Immature natural killer cell (primary cell): ENCODE results near the gene ENAM. TPM values are rescaled to one million over a fixed set of nuclear protein-coding genes. Genes with fewer than 3 reads are reported as not detected.
"Not testable (repeated sequence)": the region's sequence is repeated elsewhere in the genome, so short reads cannot be mapped to it uniquely, and the experiment has no call there.

Experiments used
- DNase-seq, 3 donors: peaks; one replicate each; pipeline ENCODE4 v3.0.0; 2022; ENCODE audit warnings: mixed read lengths in 1 of 3
- H3K27ac Mint-ChIP-seq, 6 donors: one replicate each; pipeline ENCODE4 v1.8.0; 2020; ENCODE audit warnings: mixed read lengths in 6 of 6, mild to moderate bottlenecking in 5 of 6, inconsistent platforms in 4 of 6, moderate library complexity in 3 of 6
- H3K27me3 Mint-ChIP-seq, 3 donors: one replicate each; pipeline ENCODE4 v1.8.0; 2020 to 2021; ENCODE audit warnings: low read depth in 3 of 3, mild to moderate bottlenecking in 3 of 3, mixed read lengths in 3 of 3, moderate library complexity in 3 of 3, inconsistent platforms in 1 of 3
- H3K36me3 Mint-ChIP-seq, 3 donors: one replicate each; pipeline ENCODE4 v1.8.0; 2020; ENCODE audit warnings: mixed read lengths in 3 of 3, inconsistent platforms in 2 of 3, mild to moderate bottlenecking in 2 of 3
- H3K4me1 Mint-ChIP-seq, 2 donors: one replicate each; pipeline ENCODE4 v1.8.0; 2020; ENCODE audit warnings: inconsistent platforms in 2 of 2, mild to moderate bottlenecking in 2 of 2, mixed read lengths in 2 of 2, moderate library complexity in 1 of 2
- H3K4me3 Mint-ChIP-seq, 5 donors: one replicate each; pipeline ENCODE4 v1.8.0; 2020; ENCODE audit warnings: mild to moderate bottlenecking in 5 of 5, mixed read lengths in 5 of 5, inconsistent platforms in 3 of 5, moderate library complexity in 3 of 5
- H3K9me3 Mint-ChIP-seq, 6 donors: one replicate each; pipeline ENCODE4 v1.8.0; 2020; ENCODE audit warnings: mild to moderate bottlenecking in 6 of 6, mixed read lengths in 6 of 6, inconsistent platforms in 4 of 6, moderate library complexity in 3 of 6
- polyA plus RNA-seq, 3 donors: library from polyadenylated mRNA; unstranded; fragments of 300-500 nt; fragmentation: Illumina TruSeq; gene quantifications; one replicate each; pipeline ENCODE4 v1.2.3, GENCODE V29; 2021

Gene ENAM
- polyA plus RNA-seq, 3 donors from 2014 or later, result not detected

DNA sequence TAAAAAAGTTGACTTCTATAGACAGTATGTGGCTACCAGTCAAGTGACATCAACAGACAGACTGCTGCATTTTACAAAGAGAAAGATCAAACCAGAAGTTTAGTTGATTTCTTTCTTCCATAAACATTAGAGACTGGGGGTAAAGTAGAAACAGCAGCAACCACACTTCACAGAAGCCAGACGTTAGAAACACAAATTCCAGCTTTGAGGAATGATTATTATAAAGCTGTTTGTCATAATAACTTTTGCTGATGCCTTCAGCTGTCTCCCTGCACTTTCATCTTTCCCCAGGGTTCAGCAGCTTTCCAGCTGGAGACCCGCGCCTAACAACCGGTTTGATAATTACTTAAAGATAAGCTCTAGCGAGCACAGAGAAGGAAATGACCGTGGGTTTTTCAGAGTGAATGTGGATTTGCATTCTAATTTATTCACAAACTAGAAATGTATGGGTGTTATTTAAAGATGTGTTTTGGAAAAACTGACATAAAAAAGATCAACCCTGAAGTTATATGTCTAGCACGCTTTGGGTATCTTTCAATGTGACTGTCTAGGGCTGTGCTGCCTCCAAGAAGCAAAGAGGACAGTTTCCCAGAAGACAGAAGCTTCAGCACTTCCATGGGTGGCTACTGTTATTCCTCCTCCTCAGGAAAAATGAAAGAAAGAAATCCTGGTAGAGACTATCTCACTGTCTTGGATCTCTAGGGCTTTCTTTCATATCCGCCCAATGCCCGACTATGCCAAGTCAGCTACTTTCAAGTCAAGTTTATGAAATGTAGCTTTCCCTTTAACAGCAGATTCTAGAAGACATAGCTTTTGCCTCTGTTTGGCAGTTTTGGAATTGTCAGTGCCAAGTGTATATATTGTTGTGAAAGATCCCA is 15.0 kb upstream of the ENAM start:
- no peaks in the 10 kb centered on the region for H3K9me3 Mint-ChIP-seq
- H3K27me3 Mint-ChIP-seq, result peaks cover 2 to 6% (median 4%) of the 10 kb centered on the region in 3 donors
- H3K27ac Mint-ChIP-seq, result no peak overlapping the region
- no peak overlapping the region for H3K4me3 Mint-ChIP-seq
- H3K4me1 Mint-ChIP-seq, result no peaks in the 10 kb centered on the region
- no peaks in the 10 kb centered on the region for H3K36me3 Mint-ChIP-seq
- DNase-seq, result no peak

DNA sequence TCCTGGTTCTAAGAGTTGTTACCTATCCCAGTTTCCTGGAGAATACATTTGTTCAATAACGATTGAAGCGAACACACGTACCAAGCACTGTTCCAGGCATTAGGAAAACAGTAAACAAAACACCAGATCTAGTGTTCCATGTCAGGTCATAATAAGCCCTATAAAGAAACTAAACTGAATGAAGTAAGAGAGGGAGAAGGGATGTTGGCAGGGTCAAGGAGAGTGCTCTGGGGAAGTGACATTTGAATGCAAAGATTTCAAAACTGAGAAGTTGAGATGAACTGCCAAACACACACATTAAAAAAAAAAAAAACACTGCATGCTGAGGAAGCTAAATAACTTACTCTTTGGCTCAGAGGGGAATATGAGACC is 14.4 kb upstream of the ENAM start:
- no peaks in the 10 kb centered on the region for H3K9me3 Mint-ChIP-seq
- H3K4me3 Mint-ChIP-seq, result no peak overlapping the region
- H3K4me1 Mint-ChIP-seq, result no peaks in the 10 kb centered on the region
- H3K36me3 Mint-ChIP-seq, result no peaks in the 10 kb centered on the region
- peaks cover 2 to 5% (median 4%) of the 10 kb centered on the region in 3 donors for H3K27me3 Mint-ChIP-seq
- peak overlapping the region in 1 of 6 donors; percentile 16 for H3K27ac Mint-ChIP-seq
- no peak for DNase-seq

DNA sequence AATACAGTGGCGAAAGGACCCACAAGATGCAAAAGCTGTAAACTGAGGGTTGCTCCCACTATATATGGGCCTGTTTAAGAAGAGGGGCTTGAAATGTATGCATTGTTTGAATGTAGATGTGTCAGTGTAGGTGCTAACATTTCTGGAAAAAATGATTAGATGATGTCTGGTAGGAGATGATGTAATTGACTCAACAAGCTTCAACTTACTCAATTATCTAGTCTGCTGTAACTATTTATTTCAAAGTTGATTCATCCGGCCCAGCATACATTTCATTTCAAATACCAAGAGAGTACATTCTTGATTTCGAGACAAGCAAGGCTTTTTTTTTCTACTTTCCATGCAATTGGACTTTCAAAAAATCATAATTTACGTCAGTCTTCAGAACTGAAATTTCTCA is 9.3 kb upstream of the ENAM start:
- Mint-ChIP-seq H3K36me3 (no peaks in the 10 kb centered on the region), H3K9me3 (no peaks in the 10 kb centered on the region), H3K4me3 (no peak overlapping the region), H3K27ac (no peak overlapping the region), H3K27me3 (peaks cover 0 to 2% (median 0%) of the 10 kb centered on the region in 3 donors), H3K4me1 (no peaks in the 10 kb centered on the region)
- peak in 1 of 3 donors; percentile 31 for DNase-seq

DNA sequence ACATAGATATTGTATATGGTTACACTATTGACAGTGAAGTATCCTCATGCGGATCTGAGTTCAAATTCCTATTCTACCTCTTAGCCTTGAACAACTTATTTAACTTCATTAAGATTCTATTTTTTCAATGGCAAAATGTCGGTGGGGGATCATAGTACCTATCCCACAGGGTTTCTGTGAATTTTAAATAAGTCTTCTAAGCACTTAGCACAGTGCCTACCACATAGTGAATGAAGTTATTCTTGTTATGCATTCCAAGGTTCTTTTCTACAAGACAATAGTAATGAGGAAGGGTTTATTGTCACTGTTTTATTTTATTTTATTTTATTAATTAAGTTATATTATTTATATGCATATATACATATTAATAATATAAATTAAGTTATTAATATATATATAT is 8.8 kb upstream of the ENAM start:
- Mint-ChIP-seq H3K4me3 (no peak overlapping the region), H3K9me3 (no peaks in the 10 kb centered on the region), H3K27me3 (peaks cover 0 to 2% (median 0%) of the 10 kb centered on the region in 3 donors), H3K36me3 (no peaks in the 10 kb centered on the region), H3K4me1 (no peaks in the 10 kb centered on the region), H3K27ac (no peak overlapping the region)
- no peak for DNase-seq

DNA sequence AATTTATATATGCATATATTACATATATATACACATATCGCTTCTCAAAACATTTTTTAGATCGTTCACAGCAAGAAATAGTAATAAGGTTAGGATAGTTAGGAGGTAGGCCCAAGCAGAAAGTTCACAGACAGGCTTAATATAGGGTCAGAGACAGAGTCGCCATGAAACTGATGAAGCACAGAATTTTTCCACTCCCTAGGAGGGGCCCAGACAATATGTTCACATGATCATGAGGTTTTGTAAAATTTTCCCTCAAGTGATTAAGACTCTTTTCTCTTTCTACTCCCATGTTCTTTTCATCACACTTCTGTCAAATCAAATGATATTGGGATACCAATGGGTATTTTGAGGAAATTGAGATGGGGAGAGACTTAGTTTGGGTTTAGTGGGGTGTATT is 5.2 kb upstream of the ENAM start:
- Mint-ChIP-seq H3K9me3 (no peaks in the 10 kb centered on the region), H3K27me3 (no peaks in the 10 kb centered on the region), H3K4me1 (no peaks in the 10 kb centered on the region), H3K36me3 (no peaks in the 10 kb centered on the region), H3K27ac (no peak overlapping the region), H3K4me3 (no peak overlapping the region)
- DNase-seq, result peak in 1 of 3 donors; percentile 18

DNA sequence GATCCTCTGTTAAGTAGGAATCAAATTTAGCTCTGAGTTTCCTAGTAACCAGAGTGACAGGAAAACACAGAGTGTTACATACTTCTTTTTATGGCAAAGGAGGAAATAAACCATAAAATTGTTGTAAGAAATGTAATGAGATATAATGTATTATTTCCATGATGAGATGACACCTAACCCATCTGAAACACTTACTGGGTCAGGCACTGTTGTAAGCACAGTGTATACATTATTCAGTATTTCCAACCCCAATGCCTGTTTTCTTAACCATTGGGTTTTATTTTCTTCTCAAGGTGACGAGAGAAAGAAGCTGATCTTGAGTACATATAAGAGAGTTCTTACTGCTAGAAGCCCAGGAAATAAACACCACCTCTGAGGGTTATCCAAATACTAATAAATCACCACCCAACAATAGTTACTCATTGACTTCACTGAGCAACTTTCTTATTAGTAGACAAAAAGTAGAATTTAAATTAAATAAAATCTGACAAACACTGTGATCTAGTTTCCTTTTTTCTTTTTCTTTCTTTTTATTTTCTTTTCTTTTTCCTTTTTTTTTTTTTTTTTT is 4.2 kb upstream of the ENAM start:
- no peak overlapping the region for H3K27ac Mint-ChIP-seq
- H3K27me3 Mint-ChIP-seq, result peaks cover 0 to 3% (median 0%) of the 10 kb centered on the region in 3 donors
- H3K4me3 Mint-ChIP-seq, result no peak overlapping the region
- H3K36me3 Mint-ChIP-seq, result no peaks in the 10 kb centered on the region
- H3K9me3 Mint-ChIP-seq, result no peaks in the 10 kb centered on the region
- H3K4me1 Mint-ChIP-seq, result no peaks in the 10 kb centered on the region
- peak in 1 of 3 donors; percentile 21 for DNase-seq

DNA sequence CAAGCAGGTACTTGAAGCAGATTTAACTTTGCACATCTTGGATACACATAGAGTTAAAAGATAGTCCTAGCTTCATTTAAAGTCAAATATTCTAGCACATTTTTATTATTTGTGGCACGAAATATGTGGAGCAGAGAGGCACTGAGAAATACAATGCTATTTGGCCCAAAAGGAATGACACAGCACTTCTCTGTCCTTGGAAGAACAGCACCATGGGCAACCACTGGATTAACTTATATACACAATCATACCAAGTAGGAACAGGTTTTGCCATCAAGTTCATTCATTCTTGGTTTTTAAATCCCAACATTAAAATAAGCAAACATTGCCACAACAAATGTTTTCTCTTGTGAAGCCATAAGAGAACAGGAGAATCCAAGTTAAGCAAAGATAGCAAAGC is 924 bp upstream of the ENAM start:
- H3K27ac Mint-ChIP-seq, result no peak overlapping the region
- no peak for DNase-seq
- no peaks in the 10 kb centered on the region for H3K36me3 Mint-ChIP-seq

DNA sequence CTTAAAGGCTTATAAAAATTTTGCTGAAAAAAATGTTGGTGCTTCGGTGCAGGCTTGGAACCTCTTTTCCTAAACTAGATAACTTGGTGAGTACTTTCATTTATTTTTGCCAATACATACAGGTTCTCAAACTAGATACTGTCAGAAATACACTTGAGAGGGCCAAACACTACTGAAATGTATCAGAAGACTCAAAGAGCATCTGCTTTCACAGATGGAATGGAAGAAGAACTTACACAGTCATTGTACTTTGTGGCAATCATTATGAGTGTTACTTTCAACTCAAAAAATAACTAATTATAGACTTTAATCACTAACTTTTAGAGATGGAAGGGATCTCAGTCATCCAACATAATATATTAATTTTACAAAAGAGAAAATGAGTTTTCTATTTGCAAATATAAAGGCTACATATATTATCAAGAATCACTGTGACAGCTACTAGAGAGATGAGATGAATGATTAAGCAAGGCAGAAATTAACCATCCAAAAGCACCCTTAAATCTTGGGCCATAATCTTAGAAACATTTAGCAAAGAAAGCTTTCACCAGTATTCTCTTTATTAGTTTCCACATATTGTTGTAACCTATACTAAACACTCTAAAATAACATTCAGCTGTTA is 1.0 kb downstream of the ENAM start:
- peaks cover 1 to 9% (median 3%) of the 10 kb centered on the region in 3 donors for H3K27me3 Mint-ChIP-seq

More for the DNA sequence above, 924 bp upstream of the ENAM start:
- H3K4me3 Mint-ChIP-seq, result no peak overlapping the region
- no peaks in the 10 kb centered on the region for H3K4me1 Mint-ChIP-seq
- H3K9me3 Mint-ChIP-seq, result no peaks in the 10 kb centered on the region
- H3K27me3 Mint-ChIP-seq, result peaks cover 0 to 6% (median 1%) of the 10 kb centered on the region in 3 donors

DNA sequence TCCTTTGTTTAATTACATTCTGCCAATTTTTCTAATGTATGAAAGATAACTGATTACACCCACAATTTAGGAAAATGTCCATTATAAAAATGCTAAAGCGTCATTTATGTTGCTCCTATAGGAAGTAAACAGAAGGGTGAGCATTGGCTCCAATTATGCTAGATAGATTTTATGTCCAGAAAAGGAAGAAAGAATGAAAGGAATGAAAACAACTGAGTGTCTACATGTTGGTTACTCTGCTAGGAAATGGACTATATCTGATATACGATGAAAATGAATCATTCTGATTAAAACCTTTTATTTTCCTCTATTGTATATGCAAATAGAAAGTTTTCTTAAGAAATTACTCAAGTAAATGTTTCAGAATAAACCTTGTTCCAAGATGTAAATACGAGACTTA is 1.6 kb downstream of the ENAM start:
- Mint-ChIP-seq H3K27me3 (peaks cover 1 to 9% (median 3%) of the 10 kb centered on the region in 3 donors), H3K9me3 (peaks cover 0 to 2% (median 0%) of the 10 kb centered on the region in 6 donors), H3K4me3 (no peak overlapping the region), H3K4me1 (no peaks in the 10 kb centered on the region), H3K27ac (no peak overlapping the region), H3K36me3 (no peaks in the 10 kb centered on the region)
- DNase-seq, result no peak

More for the DNA sequence above, 1.0 kb downstream of the ENAM start:
- H3K4me1 Mint-ChIP-seq, result no peaks in the 10 kb centered on the region
- no peak overlapping the region for H3K4me3 Mint-ChIP-seq
- no peak overlapping the region for H3K27ac Mint-ChIP-seq
- DNase-seq, result no peak
- no peaks in the 10 kb centered on the region for H3K36me3 Mint-ChIP-seq
- peaks cover 0 to 2% (median 0%) of the 10 kb centered on the region in 6 donors for H3K9me3 Mint-ChIP-seq

DNA sequence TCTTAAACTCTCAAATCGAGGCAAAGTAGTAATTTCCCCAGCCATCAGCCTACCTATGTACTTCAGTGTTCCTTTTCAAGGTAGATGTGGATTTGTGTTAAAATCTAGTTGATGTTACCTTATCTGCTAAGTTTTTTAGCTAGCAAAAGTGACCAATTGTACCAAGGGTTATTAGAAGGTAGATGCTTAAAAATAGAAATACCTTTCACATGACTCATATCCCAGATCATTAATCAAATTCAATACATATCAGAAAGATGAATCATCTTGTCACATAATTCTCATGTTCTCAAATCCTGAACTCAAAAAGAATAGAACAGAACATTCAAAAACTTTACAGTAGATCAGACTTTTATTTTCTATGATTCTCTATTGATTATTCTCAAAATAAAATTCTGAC is 3.5 kb downstream of the ENAM start:
- Mint-ChIP-seq H3K4me3 (no peak overlapping the region), H3K27me3 (peaks cover 1 to 9% (median 3%) of the 10 kb centered on the region in 3 donors)

DNA sequence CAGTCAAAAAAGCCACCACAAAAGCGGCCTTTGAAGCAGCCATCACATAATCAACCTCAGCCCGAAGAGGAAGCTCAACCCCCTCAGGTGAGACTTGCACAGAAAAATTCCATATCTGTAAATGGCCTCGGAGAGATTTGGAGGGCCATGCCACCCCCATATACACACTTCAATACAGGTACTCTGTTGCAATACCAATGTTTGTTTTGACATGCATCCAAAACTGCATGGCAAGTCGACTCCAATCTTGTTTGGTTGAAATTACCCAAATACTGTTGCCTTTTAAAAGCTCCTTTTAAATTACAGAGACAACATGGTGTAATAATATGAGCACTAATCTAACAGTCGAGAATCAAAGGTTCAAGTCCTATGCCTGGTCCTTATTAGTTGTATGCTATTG is 5.9 kb downstream of the ENAM start:
- Mint-ChIP-seq H3K27ac (no peak overlapping the region), H3K9me3 (peaks cover 0 to 2% (median 0%) of the 10 kb centered on the region in 6 donors), H3K36me3 (no peaks in the 10 kb centered on the region), H3K4me1 (no peaks in the 10 kb centered on the region), H3K4me3 (no peak overlapping the region), H3K27me3 (peaks cover 1 to 6% (median 3%) of the 10 kb centered on the region in 3 donors)
- DNase-seq, result no peak

More for the DNA sequence above, 3.5 kb downstream of the ENAM start:
- Mint-ChIP-seq H3K4me1 (no peaks in the 10 kb centered on the region), H3K27ac (no peak overlapping the region), H3K9me3 (peaks cover 0 to 2% (median 0%) of the 10 kb centered on the region in 6 donors), H3K36me3 (no peaks in the 10 kb centered on the region)
- DNase-seq, result no peak

DNA sequence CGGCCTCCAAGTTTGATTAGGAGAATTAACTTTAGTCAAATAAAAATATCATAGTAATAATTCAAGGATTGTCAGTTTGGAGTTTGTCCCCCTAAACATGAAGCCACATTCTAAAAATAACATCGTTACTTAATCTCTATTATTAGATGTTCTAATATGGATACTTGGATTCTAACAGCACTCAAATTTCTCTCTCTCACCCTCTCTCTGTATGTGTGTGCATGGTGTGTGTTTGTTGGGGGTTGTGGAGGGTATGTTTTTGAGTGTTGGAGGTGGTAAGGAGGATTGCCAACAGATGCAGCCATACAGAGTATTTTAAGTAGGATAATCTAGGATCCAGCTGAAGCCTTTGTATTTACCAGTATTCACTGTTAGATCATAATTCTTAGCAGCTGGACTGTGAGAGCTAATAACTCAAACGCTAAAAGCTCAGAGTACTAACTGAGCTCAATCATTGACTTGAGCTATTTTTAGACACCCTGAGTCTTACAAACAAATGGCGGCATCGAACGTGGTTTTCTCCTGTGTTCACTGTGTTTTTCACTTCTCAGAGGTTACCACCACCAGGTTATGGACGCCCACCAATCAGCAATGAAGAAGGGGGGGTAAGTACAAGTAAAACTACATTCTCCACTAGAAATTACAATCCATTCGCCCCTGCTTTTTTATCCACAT is 8.8 kb downstream of the ENAM start:
- Mint-ChIP-seq H3K36me3 (no peaks in the 10 kb centered on the region), H3K4me3 (no peak overlapping the region), H3K27me3 (peaks cover 2 to 5% (median 3%) of the 10 kb centered on the region in 3 donors), H3K27ac (no peak overlapping the region), H3K4me1 (no peaks in the 10 kb centered on the region), H3K9me3 (peaks cover 0 to 2% (median 0%) of the 10 kb centered on the region in 6 donors)
- DNase-seq, result no peak

DNA sequence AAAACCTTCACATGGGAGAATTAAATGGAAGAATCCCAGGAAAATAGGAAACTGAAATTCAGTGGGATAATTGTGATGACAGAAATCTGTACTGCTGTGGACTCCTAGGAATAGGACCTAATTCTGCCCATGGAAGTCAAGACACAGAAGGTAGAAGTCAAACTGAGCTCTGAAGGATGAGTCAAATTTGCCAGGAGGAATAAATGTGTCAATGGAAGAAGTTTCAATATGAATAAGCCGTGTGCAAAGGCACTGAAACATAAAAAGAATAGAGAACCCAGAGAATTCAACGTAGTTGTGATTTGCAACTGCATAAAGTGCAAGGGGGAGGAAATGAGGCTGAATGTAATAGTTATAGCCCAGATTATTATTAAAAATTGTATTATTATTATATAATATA is 11.6 kb downstream of the ENAM start:
- Mint-ChIP-seq H3K4me3 (no peak overlapping the region), H3K9me3 (no peaks in the 10 kb centered on the region), H3K36me3 (no peaks in the 10 kb centered on the region), H3K4me1 (no peaks in the 10 kb centered on the region), H3K27me3 (peaks cover 2% of the 10 kb centered on the region in 3 donors), H3K27ac (no peak overlapping the region)
- no peak for DNase-seq

DNA sequence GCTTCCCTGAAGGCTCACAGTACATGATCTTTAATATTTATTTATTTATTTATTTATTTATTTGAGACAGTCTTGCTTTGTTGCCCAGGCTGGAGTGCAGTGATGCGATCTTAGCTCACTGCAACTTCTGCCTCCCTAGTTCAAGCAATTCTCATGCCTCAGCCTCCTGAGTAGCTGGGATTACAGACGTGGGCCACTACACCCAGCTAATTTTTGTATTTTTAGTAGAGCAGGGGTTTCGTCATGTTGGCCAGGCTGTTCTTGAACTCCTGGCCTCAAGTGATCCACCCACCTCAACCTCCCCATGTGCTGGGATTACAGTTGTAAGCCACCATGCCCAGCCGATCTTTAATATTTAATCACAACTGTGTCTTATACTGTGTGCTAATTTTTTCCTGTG is 22.2 kb downstream of the ENAM start:
- not testable (repeated sequence) for H3K27me3 Mint-ChIP-seq, H3K4me1 Mint-ChIP-seq, DNase-seq, H3K36me3 Mint-ChIP-seq, H3K9me3 Mint-ChIP-seq, H3K27ac Mint-ChIP-seq, H3K4me3 Mint-ChIP-seq
